Stomach (tissue), 19 donors: ENCODE results near the gene WFS1. TPM values are rescaled to one million over a fixed set of nuclear protein-coding genes. Genes with fewer than 3 reads are reported as not detected.

Experiments used
- DNase-seq, 2 donors: peaks; one replicate each; pipeline versions ENCODE4 v3.0.0 to v3.0.0-alpha.2; 2013 to 2019
- H3K27ac ChIP-seq, 5 donors: fragments of 200-600 bp in 4 of 5; sonication (generic) in 4 of 5; one replicate each; pipeline ENCODE4 v1.5.1; 2013 to 2019; ENCODE audit warnings: mild to moderate bottlenecking in 1 of 5, moderate library complexity in 1 of 5
- H3K27me3 ChIP-seq, 3 donors: fragments of 200-600 bp; sonication (generic); one replicate each; pipeline ENCODE4 v1.5.1; 2017 to 2019; ENCODE audit warnings: mixed run types in 1 of 3
- H3K36me3 ChIP-seq, 4 donors: fragments of 200-600 bp; sonication (generic); 1 replicate in 3 of 4; 2 replicates in 1 of 4; pipeline ENCODE4 v1.5.1; 2016 to 2019
- H3K4me1 ChIP-seq, 4 donors: fragments of 200-600 bp; sonication (generic); one replicate each; pipeline ENCODE4 v1.5.1; 2016 to 2019
- H3K4me3 ChIP-seq, 4 donors: fragments of 200-600 bp; sonication (generic) in 3 of 4; one replicate each; pipeline ENCODE4 v1.5.1; 2016 to 2019; ENCODE audit warnings: mild to moderate bottlenecking in 1 of 4
- H3K9me3 ChIP-seq, 4 donors: fragments of 200-600 bp; sonication (generic); one replicate each; pipeline ENCODE4 v1.5.1; 2016 to 2019
- EP300 ChIP-seq: sonication (generic); formaldehyde crosslinking; IDR thresholded peaks from one replicate; pipeline ENCODE4 v1.6.1; 2017; ENCODE audit warnings: antibody characterized with exemption
- POLR2A ChIP-seq, 4 donors: fragments of 450-650 bp; IDR thresholded peaks; one replicate each; pipeline ENCODE4 v1.6.1; 2016; ENCODE audit warnings: antibody characterized with exemption in 4 of 4, control low read depth in 2 of 4, mild to moderate bottlenecking in 1 of 4, moderate library complexity in 1 of 4
- POLR2AphosphoS5 ChIP-seq, 3 donors: sonication (generic); formaldehyde crosslinking; IDR thresholded peaks; one replicate each; pipeline ENCODE4 v1.6.1; 2016; ENCODE audit warnings: antibody characterized with exemption in 3 of 3
- WGBS, 5 donors: extraction: QIAGEN DNeasy Blood & Tissue Kit in 3 of 5; methylation state at CpG; one replicate each; pipeline versions ENCODE4 v1.1.5 to v1.1.7; 2013 to 2018; 5-methylcytosine and 5-hydroxymethylcytosine counted together
- intact Hi-C: fragments of 100-400 bp; cut with DNase I; formaldehyde crosslinking; loops from one replicate; pipeline ENCODE4 v1.15.1; 2023; ENCODE audit warnings: low total_unique reads
- long read RNA-seq, 10 donors: transcript quantifications; one replicate each; lab custom pipeline, GENCODE V29; 2026
- polyA plus RNA-seq, 3 donors: library from polyadenylated mRNA; stranded (reverse); fragments of 200-250 nt; gene quantifications; one replicate each; pipeline ENCODE4 v1.2.3, GENCODE V29; 2013
- total RNA-seq, 5 donors: library from RNA; depleted of rRNA; stranded (reverse); fragments of >200 nt; gene quantifications; one replicate each; pipeline versions ENCODE4 v1.1.0 to v1.2.3, GENCODE V29; 2014 to 2016
- TF ChIP-seq, protein P1 (sequence below), 7 experiments: fragments of 450-650 bp in 4 of 7; fragments of 200-600 bp in 3 of 7; sonication (generic) in 3 of 7; IDR thresholded peaks; one replicate each; pipeline ENCODE4 v1.5.1; 2016 to 2019; ENCODE audit warnings: antibody characterized with exemption in 7 of 7, control low read depth in 2 of 7, mild to moderate bottlenecking in 1 of 7
- donor health status: healthy with polysubstance abuse.
- donor health status: Bipolar disorder and iron deficiency.
- donor health status: healthy.

Gene WFS1
- total RNA-seq = 10 to 100 TPM; 13.8 to 60.7 (median 22.3) TPM
- 10 to 100 TPM in 1 of 3 donors, 1 to 10 TPM in 2; 4.1 to 11.6 (median 6.2) TPM for polyA plus RNA-seq
- long read RNA-seq, donor 1, partial matches to known transcripts = 0 of 3 reads
- long read RNA-seq, donor 1, other reads (novel, unspliced or antisense) = 0 of 3 reads
- long read RNA-seq, donor 2, partial matches to known transcripts = 0 of 2 reads
- long read RNA-seq, donor 2, other reads (novel, unspliced or antisense) = 0 of 2 reads
- long read RNA-seq, donor 3, partial matches to known transcripts = 0 of 1 reads
- long read RNA-seq, donor 3, other reads (novel, unspliced or antisense) = 0 of 1 reads
- long read RNA-seq, donor 4, partial matches to known transcripts = 0 of 1 reads
- long read RNA-seq, donor 4, other reads (novel, unspliced or antisense) = 0 of 1 reads
- long read RNA-seq, donor 5, partial matches to known transcripts = 0 of 9 reads
- long read RNA-seq, donor 5, other reads (novel, unspliced or antisense) = 0 of 9 reads
- long read RNA-seq, donor 6 = 0 reads
- long read RNA-seq, donor 7, transcript WFS1-201 (8 exons, 3,640 nt) = major isoform, 6 of 11 reads
- long read RNA-seq, donor 7, partial matches to known transcripts = 0 of 11 reads
- long read RNA-seq, donor 7, other reads (novel, unspliced or antisense) = 0 of 11 reads
- long read RNA-seq, donor 8, partial matches to known transcripts = 0 of 2 reads
- long read RNA-seq, donor 8, other reads (novel, unspliced or antisense) = 0 of 2 reads
- long read RNA-seq, donor 9, partial matches to known transcripts = 0 of 3 reads
- long read RNA-seq, donor 9, other reads (novel, unspliced or antisense) = 0 of 3 reads
- long read RNA-seq, donor 10, partial matches to known transcripts = 0 of 3 reads
- long read RNA-seq, donor 10, other reads (novel, unspliced or antisense) = 0 of 3 reads

GRCh38 chr4:6269616-6270511 is at the start of gene WFS1:
TSS of gene WFS1 (plus strand) at chr4:6269850. CDS start at chr4:6277456, 7,606 bp downstream.
- Histone ChIP-seq H3K9me3 (no peaks in the 10 kb centered on the region), H3K4me1 (peaks cover 42 to 54% (median 52%) of the 10 kb centered on the region in 4 donors), H3K27ac (peak within 1 kb of the TSS; percentile 82 to 97 (median 87)), H3K27me3 (peaks cover 0 to 12% (median 0%) of the 10 kb centered on the region in 3 donors), H3K4me3 (peak within 1 kb of the TSS; percentile 95 to 100 (median 98)), H3K36me3 (no peaks in the 10 kb centered on the region)
- intact Hi-C loops = no loop called here
- peak; percentile 99 to 100 for DNase-seq
- 1% methylated on average over 13 to 104 of the region's 104 CpGs for WGBS, 5 donors
- TF ChIP-seq POLR2AphosphoS5 (IDR thresholded peaks at IDR 0.05) (peak in 2 of 3 donors; percentile 75 to 90), POLR2A (IDR thresholded peaks at IDR 0.05) (peak in 2 of 4 donors; percentile 36 to 59), EP300 (no peak)
- TF ChIP-seq, protein P1, sequence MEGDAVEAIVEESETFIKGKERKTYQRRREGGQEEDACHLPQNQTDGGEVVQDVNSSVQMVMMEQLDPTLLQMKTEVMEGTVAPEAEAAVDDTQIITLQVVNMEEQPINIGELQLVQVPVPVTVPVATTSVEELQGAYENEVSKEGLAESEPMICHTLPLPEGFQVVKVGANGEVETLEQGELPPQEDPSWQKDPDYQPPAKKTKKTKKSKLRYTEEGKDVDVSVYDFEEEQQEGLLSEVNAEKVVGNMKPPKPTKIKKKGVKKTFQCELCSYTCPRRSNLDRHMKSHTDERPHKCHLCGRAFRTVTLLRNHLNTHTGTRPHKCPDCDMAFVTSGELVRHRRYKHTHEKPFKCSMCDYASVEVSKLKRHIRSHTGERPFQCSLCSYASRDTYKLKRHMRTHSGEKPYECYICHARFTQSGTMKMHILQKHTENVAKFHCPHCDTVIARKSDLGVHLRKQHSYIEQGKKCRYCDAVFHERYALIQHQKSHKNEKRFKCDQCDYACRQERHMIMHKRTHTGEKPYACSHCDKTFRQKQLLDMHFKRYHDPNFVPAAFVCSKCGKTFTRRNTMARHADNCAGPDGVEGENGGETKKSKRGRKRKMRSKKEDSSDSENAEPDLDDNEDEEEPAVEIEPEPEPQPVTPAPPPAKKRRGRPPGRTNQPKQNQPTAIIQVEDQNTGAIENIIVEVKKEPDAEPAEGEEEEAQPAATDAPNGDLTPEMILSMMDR (IDR thresholded peaks at IDR 0.05) = no peak

DNA sequence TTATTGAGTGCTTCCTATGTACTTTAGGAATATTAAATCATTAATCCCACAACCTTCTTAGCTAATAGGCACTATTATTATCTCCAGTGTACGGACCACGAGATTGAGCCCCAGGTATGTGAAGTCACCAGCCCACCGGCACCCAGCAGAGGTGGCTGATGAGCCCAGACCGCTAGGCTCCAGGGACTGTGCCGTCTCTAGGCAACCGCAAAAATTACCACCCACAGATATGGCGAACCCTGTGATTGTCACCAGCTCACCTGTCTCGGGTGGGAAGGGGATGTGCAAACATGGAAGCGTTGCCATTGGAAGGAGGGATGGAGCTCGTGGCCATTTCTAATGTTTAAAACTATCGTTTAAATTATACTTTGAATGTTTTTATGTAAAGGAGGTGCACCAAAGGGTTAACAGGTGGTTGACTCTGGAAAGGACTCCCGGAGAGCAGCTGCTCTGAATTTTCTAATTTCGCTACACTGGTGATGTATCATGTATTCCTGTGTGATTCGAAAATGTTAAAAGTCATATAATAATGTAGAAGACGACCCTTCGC is 48.3 kb upstream of the WFS1 start:
- intact Hi-C loops = no loop called here
- Histone ChIP-seq H3K27ac (no peak overlapping the region), H3K9me3 (peaks cover 0 to 14% (median 10%) of the 10 kb centered on the region in 4 donors), H3K4me1 (peaks cover 0 to 14% (median 8%) of the 10 kb centered on the region in 4 donors), H3K4me3 (peak overlapping the region; percentile 29 to 43 (median 34)), H3K27me3 (peaks cover 5 to 69% (median 31%) of the 10 kb centered on the region in 3 donors), H3K36me3 (no peaks in the 10 kb centered on the region)
- TF ChIP-seq, protein P1 (IDR thresholded peaks at IDR 0.05) = no peak
- TF ChIP-seq EP300 (no peak), POLR2AphosphoS5 (IDR thresholded peaks at IDR 0.05) (no peak), POLR2A (IDR thresholded peaks at IDR 0.05) (no peak)
- DNase-seq = peak; percentile 13 to 52
- WGBS, 5 donors = 10 to 19% (median 14%) methylated on average over 16 of the region's 16 CpGs

DNA sequence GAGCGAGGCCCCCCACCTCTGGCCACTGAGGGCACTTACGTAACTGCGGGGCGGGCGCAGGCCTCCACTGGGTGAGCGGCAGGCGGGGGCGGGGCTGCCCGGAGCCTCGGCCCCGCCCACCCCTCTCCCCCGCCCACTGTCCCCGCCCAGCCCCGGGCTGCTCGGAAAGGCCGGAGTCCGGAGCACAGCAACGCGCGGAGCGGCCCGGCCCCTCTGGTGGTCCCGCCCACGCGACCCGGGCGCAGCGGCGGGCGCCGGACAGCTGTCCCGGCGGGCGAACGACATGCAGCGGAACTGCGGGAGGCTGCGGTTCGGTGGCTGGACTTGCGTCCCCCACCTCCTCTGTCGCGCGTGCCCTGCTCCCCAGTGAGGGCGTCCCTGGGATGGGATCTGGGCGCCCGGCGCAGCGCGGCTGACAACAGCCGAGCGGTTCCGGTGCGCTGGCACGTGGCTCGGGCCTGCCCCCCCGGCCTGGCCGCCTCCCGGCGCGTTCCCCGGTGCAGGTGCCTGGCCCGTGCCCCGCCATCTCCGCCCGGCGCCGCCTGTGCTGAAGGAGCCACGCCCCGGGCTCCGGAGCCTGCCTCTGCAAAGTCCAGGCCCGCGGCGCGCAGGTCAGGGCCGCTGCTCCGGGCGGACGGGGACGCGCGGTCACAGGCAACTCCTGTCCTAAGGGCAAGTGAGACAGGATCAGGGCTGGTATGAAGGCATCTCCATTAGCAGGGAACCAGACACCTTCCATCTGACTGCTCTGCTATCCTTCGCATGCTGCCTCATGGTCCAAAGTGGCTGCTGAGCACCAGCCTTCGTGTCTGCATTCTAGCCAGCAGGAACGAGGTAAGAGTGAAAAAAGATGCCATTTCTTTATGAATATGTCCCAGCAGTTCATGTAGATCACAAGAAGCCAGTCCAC is 47.5 kb upstream of the WFS1 start:
- Histone ChIP-seq H3K4me1 (peaks cover 0 to 14% (median 8%) of the 10 kb centered on the region in 4 donors), H3K9me3 (peaks cover 0 to 14% (median 10%) of the 10 kb centered on the region in 4 donors), H3K36me3 (no peaks in the 10 kb centered on the region), H3K27ac (no peak overlapping the region), H3K27me3 (peaks cover 5 to 74% (median 31%) of the 10 kb centered on the region in 3 donors), H3K4me3 (peak overlapping the region; percentile 29 to 43 (median 34))
- intact Hi-C loops = no loop called here
- 9 to 26% (median 15%) methylated on average over 25 to 84 of the region's 84 CpGs for WGBS, 5 donors
- DNase-seq = peak; percentile 50 to 72
- TF ChIP-seq EP300 = no peak
- no peak for TF ChIP-seq POLR2AphosphoS5 (IDR thresholded peaks at IDR 0.05)
- TF ChIP-seq, protein P1 (IDR thresholded peaks at IDR 0.05) = no peak
- TF ChIP-seq POLR2A (IDR thresholded peaks at IDR 0.05) = no peak
